ENCODE data around the gene PLRG1.

- no peak for TF ChIP-seq CTCF (IDR thresholded peaks at IDR 0.05)
- no peak for TF ChIP-seq POLR2A (IDR thresholded peaks at IDR 0.05)
Observed at GRCh38 chr4:154591890-154592289, 41.7 kb upstream of the PLRG1 start.

Data from esophagus squamous epithelium (tissue), 4 donors.